HL-60 (cell line): ENCODE measurements around the gene IFNAR2.

ENCODE experiments used
- GABPA ChIP-seq: IDR thresholded peaks from 2 replicates; pipeline ENCODE4 v1.6.1; 2012; ENCODE audit warnings: low read depth
- POLR2AphosphoS5 ChIP-seq: IDR thresholded peaks from 2 replicates; pipeline ENCODE4 v1.6.1; 2012; ENCODE audit warnings: low read depth
- REST ChIP-seq: IDR thresholded peaks from 2 replicates; pipeline ENCODE4 v1.6.1; 2012; ENCODE audit warnings: low read depth; ENCODE audit not compliant: insufficient replicate concordance
- TF ChIP-seq, protein P1 (sequence below): IDR thresholded peaks from one replicate; pipeline ENCODE4 v1.5.1; 2011; ENCODE audit warnings: low read length, control low read depth, inconsistent platforms; ENCODE audit not compliant: insufficient read depth

GRCh38 chr21:33228455-33228854, 1.3 kb upstream of the IFNAR2 start:
- no peak for TF ChIP-seq POLR2AphosphoS5
- TF ChIP-seq, protein P1, sequence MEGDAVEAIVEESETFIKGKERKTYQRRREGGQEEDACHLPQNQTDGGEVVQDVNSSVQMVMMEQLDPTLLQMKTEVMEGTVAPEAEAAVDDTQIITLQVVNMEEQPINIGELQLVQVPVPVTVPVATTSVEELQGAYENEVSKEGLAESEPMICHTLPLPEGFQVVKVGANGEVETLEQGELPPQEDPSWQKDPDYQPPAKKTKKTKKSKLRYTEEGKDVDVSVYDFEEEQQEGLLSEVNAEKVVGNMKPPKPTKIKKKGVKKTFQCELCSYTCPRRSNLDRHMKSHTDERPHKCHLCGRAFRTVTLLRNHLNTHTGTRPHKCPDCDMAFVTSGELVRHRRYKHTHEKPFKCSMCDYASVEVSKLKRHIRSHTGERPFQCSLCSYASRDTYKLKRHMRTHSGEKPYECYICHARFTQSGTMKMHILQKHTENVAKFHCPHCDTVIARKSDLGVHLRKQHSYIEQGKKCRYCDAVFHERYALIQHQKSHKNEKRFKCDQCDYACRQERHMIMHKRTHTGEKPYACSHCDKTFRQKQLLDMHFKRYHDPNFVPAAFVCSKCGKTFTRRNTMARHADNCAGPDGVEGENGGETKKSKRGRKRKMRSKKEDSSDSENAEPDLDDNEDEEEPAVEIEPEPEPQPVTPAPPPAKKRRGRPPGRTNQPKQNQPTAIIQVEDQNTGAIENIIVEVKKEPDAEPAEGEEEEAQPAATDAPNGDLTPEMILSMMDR: no peak
- no peak for TF ChIP-seq REST
- TF ChIP-seq GABPA: no peak
